Left lung (tissue), 10 donors: ENCODE data around the gene HK2. TPM values are rescaled to one million over a fixed set of nuclear protein-coding genes. Genes with fewer than 3 reads are reported as not detected.
A peak's percentile ranks its signal among the peaks of the same experiment; 100 is the strongest.

ENCODE experiments used
- ATAC-seq: fragments of 200-7000 bp; cut with Tn5 transposase; one replicate; pipeline ENCODE4 v1.9.1; 2020; ENCODE audit warnings: moderate library complexity
- DNase-seq, 4 donors: peaks; one replicate each; pipeline ENCODE4 v3.0.0-alpha.2; 2013 to 2020
- H3K27ac ChIP-seq, 2 donors: fragments of 200-600 bp; sonication (generic) in 1 of 2; one replicate each; pipeline versions ENCODE4 v1.5.0 to v1.8.0; 2020 to 2021
- H3K27me3 ChIP-seq, 2 donors: fragments of 200-600 bp; sonication (generic) in 1 of 2; one replicate each; pipeline versions ENCODE4 v1.5.0 to v1.8.0; 2020 to 2021
- H3K36me3 ChIP-seq, 2 donors: fragments of 200-600 bp; sonication (generic) in 1 of 2; one replicate each; pipeline versions ENCODE4 v1.5.0 to v1.8.0; 2020 to 2021
- H3K4me1 ChIP-seq, 2 donors: fragments of 200-600 bp; one replicate each; pipeline ENCODE4 v1.8.0; 2021
- H3K4me3 ChIP-seq, 2 donors: fragments of 200-600 bp; sonication (generic) in 1 of 2; one replicate each; pipeline versions ENCODE4 v1.5.0 to v1.8.0; 2020 to 2021; ENCODE audit warnings: mild to moderate bottlenecking in 1 of 2
- H3K9me3 ChIP-seq, 2 donors: fragments of 200-600 bp; sonication (generic) in 1 of 2; one replicate each; pipeline versions ENCODE4 v1.5.0 to v1.8.0; 2020 to 2021
- intact Hi-C, 2 donors: fragments of 100-400 bp; cut with DNase I; formaldehyde crosslinking; loops; one replicate each; pipeline versions ENCODE4 v1.11.2 to v1.14.2; 2022
- polyA plus RNA-seq, 6 donors: library from polyadenylated mRNA; unstranded; fragments of 120-200 nt; gene quantifications; one replicate each; pipeline ENCODE4 v1.2.1, GENCODE V29; 2013; ENCODE audit not compliant: insufficient read length in 6 of 6
- total RNA-seq, 2 donors: library from RNA; stranded (reverse); fragmentation: NEBNext Ultra II Directional; extraction: Animal tissue kit (Norgen Biotek cat#: 25700); gene quantifications; one replicate each; pipeline ENCODE4 v1.2.1, GENCODE V29; 2021
- TF ChIP-seq, protein P1 (sequence below), 2 donors: fragments of 200-600 bp; sonication (generic) in 1 of 2; IDR thresholded peaks; one replicate each; pipeline versions ENCODE4 v1.5.0 to v1.8.0; 2021; ENCODE audit warnings: antibody characterized with exemption in 2 of 2
- donor health status: DM: no; HTN: yes; CAD: no.
- donor health status: DM: no; HTN: no; CAD: no.

Gene HK2
- total and polyA plus RNA-seq, 8 donors = 2.7 to 55.6 (median 4.6) TPM

DNA sequence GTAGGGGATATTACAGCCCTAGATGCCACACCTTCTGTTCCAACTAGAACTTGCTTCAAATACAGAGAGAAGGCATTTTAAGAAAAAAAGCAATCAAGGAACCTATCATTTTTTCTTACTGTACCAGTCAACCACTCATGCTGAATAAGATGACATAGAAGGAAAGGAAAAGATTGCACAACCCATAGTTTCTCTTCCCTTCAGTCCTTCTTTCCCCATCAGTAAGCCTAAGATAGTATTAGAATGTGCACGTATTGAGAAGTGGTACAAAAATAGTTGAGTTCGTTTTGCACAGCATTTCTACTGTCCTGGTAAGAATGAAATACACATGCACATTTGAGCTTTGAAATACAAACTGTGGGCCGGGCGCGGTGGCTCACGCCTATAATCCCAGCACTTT lies 27.0 kb upstream of the HK2 start:
- Histone ChIP-seq H3K4me1 (no peaks in the 10 kb centered on the region), H3K4me3 (no peak overlapping the region), H3K27ac (no peak overlapping the region), H3K9me3 (no peaks in the 10 kb centered on the region), H3K36me3 (no peaks in the 10 kb centered on the region), H3K27me3 (no peaks in the 10 kb centered on the region)
- intact Hi-C loops = no loop called here
- ATAC-seq (peak; percentile 55), DNase-seq (no peak)
- TF ChIP-seq, protein P1, sequence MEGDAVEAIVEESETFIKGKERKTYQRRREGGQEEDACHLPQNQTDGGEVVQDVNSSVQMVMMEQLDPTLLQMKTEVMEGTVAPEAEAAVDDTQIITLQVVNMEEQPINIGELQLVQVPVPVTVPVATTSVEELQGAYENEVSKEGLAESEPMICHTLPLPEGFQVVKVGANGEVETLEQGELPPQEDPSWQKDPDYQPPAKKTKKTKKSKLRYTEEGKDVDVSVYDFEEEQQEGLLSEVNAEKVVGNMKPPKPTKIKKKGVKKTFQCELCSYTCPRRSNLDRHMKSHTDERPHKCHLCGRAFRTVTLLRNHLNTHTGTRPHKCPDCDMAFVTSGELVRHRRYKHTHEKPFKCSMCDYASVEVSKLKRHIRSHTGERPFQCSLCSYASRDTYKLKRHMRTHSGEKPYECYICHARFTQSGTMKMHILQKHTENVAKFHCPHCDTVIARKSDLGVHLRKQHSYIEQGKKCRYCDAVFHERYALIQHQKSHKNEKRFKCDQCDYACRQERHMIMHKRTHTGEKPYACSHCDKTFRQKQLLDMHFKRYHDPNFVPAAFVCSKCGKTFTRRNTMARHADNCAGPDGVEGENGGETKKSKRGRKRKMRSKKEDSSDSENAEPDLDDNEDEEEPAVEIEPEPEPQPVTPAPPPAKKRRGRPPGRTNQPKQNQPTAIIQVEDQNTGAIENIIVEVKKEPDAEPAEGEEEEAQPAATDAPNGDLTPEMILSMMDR (IDR thresholded peaks at IDR 0.05) = no peak

DNA sequence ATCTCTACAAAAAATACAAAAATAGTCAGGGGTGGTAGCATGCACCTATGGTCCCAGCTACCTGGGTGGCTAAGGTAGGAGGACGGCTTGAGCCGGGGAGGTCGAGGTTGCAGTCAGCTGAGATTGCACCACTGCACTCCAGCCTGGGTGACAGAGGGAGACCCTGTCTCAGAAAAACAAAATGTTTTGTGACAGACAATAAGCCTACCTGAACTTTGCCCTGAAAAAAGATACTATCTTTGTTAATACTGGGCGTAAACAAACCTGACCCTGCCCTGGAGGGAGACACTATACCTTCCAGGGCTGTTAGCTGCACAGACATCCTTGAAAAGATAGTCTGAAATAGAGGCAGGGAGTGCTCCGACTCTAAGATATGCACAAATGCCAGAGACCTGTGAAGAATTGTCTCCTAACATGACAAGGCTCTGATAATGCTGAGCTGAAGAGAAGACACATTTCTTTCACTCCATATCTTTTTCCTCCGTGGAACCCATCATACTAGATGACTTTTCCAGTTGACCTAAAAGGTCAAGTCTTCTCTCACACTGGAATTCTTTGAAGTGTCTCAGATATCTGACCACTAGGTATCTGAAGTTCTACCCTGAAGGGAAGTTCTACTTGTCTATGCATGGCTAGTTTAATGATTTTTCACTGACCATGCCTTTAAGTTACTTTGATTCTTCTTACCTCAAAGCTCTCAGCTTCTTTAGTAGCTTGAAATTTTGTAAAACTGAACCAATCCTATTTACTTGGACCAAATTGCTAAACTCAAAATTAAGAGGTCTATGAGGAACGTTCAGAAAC lies 20.9 kb upstream of the HK2 start:
- Histone ChIP-seq H3K4me3 (no peak overlapping the region), H3K27me3 (no peaks in the 10 kb centered on the region), H3K9me3 (no peaks in the 10 kb centered on the region), H3K4me1 (peaks cover 0 to 19% of the 10 kb centered on the region in 2 donors), H3K36me3 (no peaks in the 10 kb centered on the region), H3K27ac (no peak overlapping the region)
- no peak for ATAC-seq
- intact Hi-C loops = no loop called here
- TF ChIP-seq, protein P1 (IDR thresholded peaks at IDR 0.05) = no peak
- no peak for DNase-seq

DNA sequence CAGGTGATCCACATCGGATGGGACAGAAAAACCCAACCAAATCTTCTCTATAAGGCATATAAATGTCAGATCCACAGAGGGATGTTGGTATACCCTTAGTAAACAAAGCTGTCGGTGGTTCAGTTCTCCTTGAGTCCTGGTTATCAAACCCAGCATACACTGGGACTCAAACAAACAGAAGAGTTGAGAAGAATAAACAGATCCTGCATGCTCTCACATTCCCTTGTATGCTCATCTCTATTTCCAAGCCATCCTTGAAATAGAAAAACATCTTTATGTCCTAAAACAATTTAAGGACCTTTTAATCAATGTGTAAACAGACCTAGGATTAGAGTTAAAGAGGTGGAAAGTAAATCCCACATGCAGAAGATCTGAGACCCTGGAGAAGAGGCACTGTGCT lies 19.8 kb upstream of the HK2 start:
- ATAC-seq (no peak), DNase-seq (no peak)
- Histone ChIP-seq H3K27me3 (no peaks in the 10 kb centered on the region), H3K27ac (no peak overlapping the region), H3K4me1 (peaks cover 0 to 19% of the 10 kb centered on the region in 2 donors), H3K9me3 (no peaks in the 10 kb centered on the region), H3K4me3 (no peak overlapping the region), H3K36me3 (no peaks in the 10 kb centered on the region)
- intact Hi-C loops = no loop called here
- TF ChIP-seq, protein P1 (IDR thresholded peaks at IDR 0.05) = no peak

DNA sequence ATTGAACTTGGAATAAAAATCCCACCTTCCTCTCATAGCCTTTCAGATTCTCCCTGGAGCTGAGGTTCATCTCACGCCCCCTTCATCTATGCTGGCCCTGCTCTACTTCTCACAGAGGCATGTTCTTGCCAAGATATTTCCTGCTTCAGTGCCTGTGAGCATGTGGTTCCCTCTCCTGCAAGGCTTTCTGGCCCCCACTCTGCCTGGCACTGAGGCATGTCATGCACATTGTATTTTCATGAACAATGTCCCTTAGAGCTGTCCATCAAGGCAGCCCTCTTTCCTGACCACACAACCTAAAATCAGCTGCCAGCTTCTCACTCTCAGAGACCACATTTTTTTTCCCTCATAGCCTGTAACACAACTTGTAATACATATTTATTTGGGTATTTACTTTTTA lies 18.0 kb upstream of the HK2 start:
- Histone ChIP-seq H3K4me3 (no peak overlapping the region), H3K27me3 (no peaks in the 10 kb centered on the region), H3K27ac (peak overlapping the region in 1 of 2 donors; percentile 88), H3K36me3 (no peaks in the 10 kb centered on the region), H3K9me3 (no peaks in the 10 kb centered on the region), H3K4me1 (peaks cover 0 to 19% of the 10 kb centered on the region in 2 donors)
- intact Hi-C loops = no loop called here
- ATAC-seq = no peak
- DNase-seq = no peak
- TF ChIP-seq, protein P1 (IDR thresholded peaks at IDR 0.05) = no peak

DNA sequence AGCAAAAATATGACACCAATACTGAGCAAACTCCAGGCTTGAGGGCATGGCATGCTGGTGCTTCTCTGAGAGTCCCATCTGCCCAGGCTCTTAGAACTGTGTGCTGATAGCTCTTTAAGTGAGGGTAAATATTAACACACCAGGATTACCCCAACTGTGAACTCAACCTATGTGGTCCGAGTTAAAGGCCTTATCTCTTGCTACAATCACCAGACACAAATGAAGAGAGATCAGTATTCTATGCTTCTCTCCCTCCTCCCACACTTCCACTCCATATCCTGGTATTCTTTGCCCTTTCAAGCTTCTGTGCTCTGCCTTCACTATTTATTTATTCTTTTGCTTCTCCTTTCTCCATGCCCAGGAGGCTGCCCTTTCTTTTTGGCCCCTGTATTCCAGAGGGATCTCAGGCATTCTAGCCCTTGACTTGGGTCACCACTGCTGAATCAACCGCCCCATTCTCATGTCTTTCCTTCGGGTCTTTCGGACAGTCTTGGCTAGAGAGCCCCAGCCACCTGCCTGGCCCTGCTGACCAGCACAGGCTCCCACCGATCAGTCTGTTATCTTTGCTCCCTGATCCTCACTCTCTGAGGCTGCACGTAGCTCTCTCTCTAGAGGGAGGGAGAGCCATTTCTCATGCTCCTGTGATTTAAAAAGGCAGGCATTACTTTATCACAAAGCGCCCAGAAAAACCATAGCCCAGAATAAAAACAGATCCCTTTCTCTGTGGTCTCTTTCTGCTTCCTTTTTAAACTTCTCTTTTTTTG lies 17.2 kb upstream of the HK2 start:
- H3K27me3 ChIP-seq = no peaks in the 10 kb centered on the region
- ATAC-seq = peak; percentile 35
- no peaks in the 10 kb centered on the region for H3K9me3 ChIP-seq
- peak overlapping the region in 1 of 2 donors; percentile 88 for H3K27ac ChIP-seq
- H3K4me1 ChIP-seq = peaks cover 0 to 19% of the 10 kb centered on the region in 2 donors
- intact Hi-C loops = no loop called here
- H3K36me3 ChIP-seq = no peaks in the 10 kb centered on the region
- TF ChIP-seq, protein P1 (IDR thresholded peaks at IDR 0.05) = no peak
- no peak overlapping the region for H3K4me3 ChIP-seq
- no peak for DNase-seq
